B cell (primary cell): ENCODE measurements around the gene PMM1. TPM values are rescaled to one million over a fixed set of nuclear protein-coding genes. Genes with fewer than 3 reads are reported as not detected.

ENCODE experiments used
- ATAC-seq: fragments of 200-7000 bp; cut with Tn5 transposase; one replicate; pipeline ENCODE4 v1.10.0; 2021; ENCODE audit warnings: low read depth, mild to moderate bottlenecking, moderate number of reproducible peaks, moderate library complexity
- CTCF ChIA-PET: fragments of 350-600 bp; sonication (Branson Sonifier 250); formaldehyde crosslinking; loops from one replicate; lab custom pipeline; 2021; ENCODE audit warnings: antibody characterized with exemption, inconsistent platforms; lab: Charles Lee
- POLR2A ChIA-PET: fragments of 350-600 bp; sonication (Branson Sonifier 250); formaldehyde crosslinking; loops from one replicate; lab custom pipeline; 2021; ENCODE audit warnings: antibody characterized with exemption; lab: Charles Lee
- DNase-seq: peaks from one replicate; pipeline ENCODE4 v3.0.0; 2013
- H2AFZ ChIP-seq: 2 replicates; pipeline ENCODE4 v1.6.1; 2012; ENCODE audit warnings: mild to moderate bottlenecking, low read depth, low read length; ENCODE audit not compliant: insufficient read depth, poor library complexity, severe bottlenecking
- H3K27ac ChIP-seq, 2 donors: 1 replicate in 1 of 2; 2 replicates in 1 of 2; pipeline ENCODE4 v1.5.1; 2012 to 2013; ENCODE audit warnings: low read length in 2 of 2, mild to moderate bottlenecking in 2 of 2, moderate library complexity in 1 of 2
- H3K27me3 ChIP-seq, 4 experiments: fragments of 200-600 bp in 1 of 4; sonication (generic) in 1 of 4; replicated peaks in 1 of 4; 1 replicate in 2 of 4; 2 replicates in 2 of 4; pipeline versions ENCODE4 v1.6.1 to v1.7.0; 2013 to 2016; ENCODE audit warnings: low read length in 3 of 4, mild to moderate bottlenecking in 2 of 4, mixed read lengths in 1 of 4, moderate library complexity in 1 of 4; ENCODE audit not compliant: insufficient read depth in 4 of 4, control insufficient read depth in 3 of 4; ENCODE audit errors: control extremely low read depth in 1 of 4
- H3K36me3 ChIP-seq, 2 experiments: replicated peaks in 1 of 2; 1 replicate in 1 of 2; 2 replicates in 1 of 2; pipeline versions ENCODE4 v1.6.1 to v1.7.1; 2013; ENCODE audit warnings: low read length in 1 of 2; ENCODE audit not compliant: insufficient read depth in 2 of 2, control insufficient read depth in 1 of 2; ENCODE audit errors: control extremely low read depth in 1 of 2, extremely low read depth in 1 of 2
- H3K4me1 ChIP-seq, 2 donors: fragments of 200-600 bp in 1 of 2; sonication (generic) in 1 of 2; 1 replicate in 1 of 2; 2 replicates in 1 of 2; pipeline versions ENCODE4 v1.5.1 to v1.6.1; 2013 to 2017; ENCODE audit warnings: low read length in 2 of 2; ENCODE audit not compliant: control insufficient read depth in 2 of 2, insufficient read depth in 2 of 2
- H3K4me2 ChIP-seq: replicated peaks from 2 replicates; pipeline ENCODE3; 2012; ENCODE audit warnings: mild to moderate bottlenecking, low read depth, low read length; ENCODE audit not compliant: poor library complexity, severe bottlenecking
- H3K4me3 ChIP-seq, 5 experiments: fragments of 200-600 bp in 1 of 5; sonication (generic) in 1 of 5; 1 replicate in 3 of 5; 2 replicates in 2 of 5; pipeline versions ENCODE4 v1.5.1 to v1.7.0; 2011 to 2016; ENCODE audit warnings: low read length in 4 of 5, mild to moderate bottlenecking in 4 of 5, low read depth in 2 of 5, control low read depth in 1 of 5, moderate library complexity in 1 of 5; ENCODE audit not compliant: insufficient read depth in 1 of 5; ENCODE audit errors: control extremely low read depth in 1 of 5, extremely low read depth in 1 of 5
- H3K79me2 ChIP-seq: fragments of 200-600 bp; sonication (generic); one replicate; pipeline ENCODE4 v1.6.0; 2016; ENCODE audit warnings: low read length; ENCODE audit not compliant: control insufficient read depth, insufficient read depth
- H3K9ac ChIP-seq: fragments of 200-600 bp; sonication (generic); 2 replicates; pipeline ENCODE4 v1.6.1; 2017; ENCODE audit warnings: mild to moderate bottlenecking, low read length, moderate library complexity
- H3K9me3 ChIP-seq, 3 donors: one replicate each; pipeline versions ENCODE4 v1.6.1 to v1.7.1; 2013; ENCODE audit warnings: low read length in 2 of 3; ENCODE audit not compliant: control insufficient read depth in 2 of 3, insufficient read depth in 1 of 3; ENCODE audit errors: control extremely low read depth in 1 of 3
- H4K20me1 ChIP-seq: 2 replicates; pipeline ENCODE4 v1.6.0; 2012; ENCODE audit warnings: mild to moderate bottlenecking, low read length; ENCODE audit not compliant: insufficient read depth, control insufficient read depth, poor library complexity, severe bottlenecking
- H3K27ac Mint-ChIP-seq: one replicate; pipeline ENCODE4 v1.8.0; 2021; ENCODE audit warnings: mixed read lengths
- H3K27me3 Mint-ChIP-seq: one replicate; pipeline ENCODE4 v1.8.0; 2021; ENCODE audit warnings: mixed read lengths
- H3K4me1 Mint-ChIP-seq: one replicate; pipeline ENCODE4 v1.8.0; 2021; ENCODE audit warnings: mixed read lengths
- H3K4me3 Mint-ChIP-seq: one replicate; pipeline ENCODE4 v1.8.0; 2021; ENCODE audit warnings: mixed read lengths
- H3K9me3 Mint-ChIP-seq: one replicate; pipeline ENCODE4 v1.8.0; 2022; ENCODE audit warnings: mixed read lengths; ENCODE audit not compliant: insufficient read depth
- CTCF ChIP-seq: fragments of 200-600 bp; IDR thresholded peaks from one replicate; pipeline ENCODE4 v1.8.0; 2022; ENCODE audit warnings: antibody characterized with exemption, mild to moderate bottlenecking
- EZH2 ChIP-seq: IDR thresholded peaks from 2 replicates; pipeline ENCODE4 v1.6.1; 2012; ENCODE audit warnings: borderline replicate concordance, low read depth, mild to moderate bottlenecking, moderate library complexity, low read length; ENCODE audit not compliant: insufficient read depth, poor library complexity, severe bottlenecking
- WGBS: methylation state at CpG from one replicate; pipeline ENCODE4 v1.1.5; 2013; ENCODE audit warnings: missing lambda C conversion rate; ENCODE audit not compliant: insufficient coverage; 5-methylcytosine and 5-hydroxymethylcytosine counted together
- intact Hi-C: fragments of 100-400 bp; cut with micrococcal nuclease; formaldehyde crosslinking; loops from one replicate; pipeline ENCODE4 v1.10.0; 2022
- polyA plus RNA-seq: library from polyadenylated mRNA; depleted of rRNA; stranded (reverse); fragments of >200 nt; gene quantifications from 2 replicates; pipeline ENCODE4 v1.2.3, GENCODE V29; 2012
- total RNA-seq, 2 donors: library from RNA; stranded (reverse); fragments of 120-200 nt in 1 of 2; gene quantifications; 1 replicate in 1 of 2; 2 replicates in 1 of 2; pipeline versions ENCODE4 v1.2.3 to v1.2.4, GENCODE V29; 2013 to 2022

PMM1 gene
- total and polyA plus RNA-seq, 2 donors (not counting 1 experiment from before 2014, with no cell fraction given), result 23.3 to 24.8 TPM

- Histone ChIP-seq H2AFZ (no peak overlapping the region), H3K4me2 (no peak overlapping the region), H4K20me1 (no peaks in the 10 kb centered on the region), H3K9ac (no peak overlapping the region), H3K9me3 (no peaks in the 10 kb centered on the region), H3K4me3 (no peak overlapping the region), H3K36me3 (peaks cover 0 to 9% of the 10 kb centered on the region in 2 experiments), H3K27ac (no peak overlapping the region), H3K27me3 (no peaks in the 10 kb centered on the region), H3K79me2 (peaks cover 3% of the 10 kb centered on the region), H3K4me1 (peaks cover 6 to 18% of the 10 kb centered on the region in 2 donors)
- POLR2A ChIA-PET, result no interaction called here
- 98% methylated on average over 7 of the region's 7 CpGs for WGBS
- intact Hi-C loops, result no loop called here
- no peaks in the 10 kb centered on the region for H3K27me3 Mint-ChIP-seq
- H3K4me3 Mint-ChIP-seq, result no peak overlapping the region
- ATAC-seq (no peak), DNase-seq (no peak)
- no peak for TF ChIP-seq CTCF
- TF ChIP-seq EZH2, result no peak
- H3K27ac Mint-ChIP-seq, result no peak overlapping the region
- no peaks in the 10 kb centered on the region for H3K9me3 Mint-ChIP-seq
- peaks cover 13% of the 10 kb centered on the region for H3K4me1 Mint-ChIP-seq
- CTCF ChIA-PET, result interaction anchor here (0.7 kb wide), 1 partner anchor 189 kb away, joined by 3 read pairs; no protein-coding TSS in a partner anchor
These were observed 2.3 kb downstream of the PMM1 start for GRCh38 chr22:41587347-41587723.

GRCh38 chr22:41585898-41586297, 3.7 kb downstream of the PMM1 start:
- 91% methylated on average over 2 of the region's 7 CpGs for WGBS
- H3K4me3 Mint-ChIP-seq, result no peak overlapping the region
- Histone ChIP-seq H2AFZ (no peak overlapping the region), H3K4me2 (no peak overlapping the region), H3K36me3 (peaks cover 0 to 9% of the 10 kb centered on the region in 2 experiments), H3K79me2 (peaks cover 3% of the 10 kb centered on the region), H3K4me3 (no peak overlapping the region), H3K27me3 (no peaks in the 10 kb centered on the region), H4K20me1 (no peaks in the 10 kb centered on the region), H3K9me3 (no peaks in the 10 kb centered on the region), H3K4me1 (peaks cover 6 to 18% of the 10 kb centered on the region in 2 donors), H3K9ac (no peak overlapping the region), H3K27ac (no peak overlapping the region)
- ATAC-seq (no peak), DNase-seq (no peak)
- H3K27me3 Mint-ChIP-seq, result no peaks in the 10 kb centered on the region
- no peaks in the 10 kb centered on the region for H3K9me3 Mint-ChIP-seq
- intact Hi-C loops, result no loop called here
- peaks cover 13% of the 10 kb centered on the region for H3K4me1 Mint-ChIP-seq
- TF ChIP-seq EZH2 (no peak), CTCF (no peak)
- H3K27ac Mint-ChIP-seq, result no peak overlapping the region
- ChIA-PET POLR2A (no interaction called here), CTCF (interaction anchor here (0.5 kb wide), 1 partner anchor 38 kb away, joined by 3 read pairs; no protein-coding TSS in a partner anchor)
